ENCODE data around the gene MOCOS.

Gene MOCOS

GRCh38 chr18:36177913-36178312, 9.4 kb upstream of the MOCOS start:
- no peak for DNase-seq (ENCODE audit: low spot score)

GRCh38 chr18:36179562-36180355, 7.5 kb upstream of the MOCOS start:
- DNase-seq (ENCODE audit: low spot score): peak; percentile 41

- DNase-seq (ENCODE audit: low spot score): no peak
Observed at GRCh38 chr18:36181441-36181840, 5.9 kb upstream of the MOCOS start.

- DNase-seq (ENCODE audit: low spot score): no peak
Observed at GRCh38 chr18:36181898-36182506, 5.3 kb upstream of the MOCOS start.

- no peak for DNase-seq (ENCODE audit: low spot score)
Observed at GRCh38 chr18:36183033-36183432, 4.3 kb upstream of the MOCOS start.

- DNase-seq (ENCODE audit: low spot score): no peak
Observed at GRCh38 chr18:36183987-36184386, 3.3 kb upstream of the MOCOS start.

GRCh38 chr18:36185157-36185556, 2.1 kb upstream of the MOCOS start:
- DNase-seq (ENCODE audit: low spot score): no peak

GRCh38 chr18:36185901-36186460, 1.3 kb upstream of the MOCOS start:
- no peak for DNase-seq (ENCODE audit: low spot score)

- peak; percentile 48 for DNase-seq (ENCODE audit: low spot score)
Observed at GRCh38 chr18:36186461-36187192, 670 bp upstream of the MOCOS start.

- DNase-seq (ENCODE audit: low spot score): no peak
Observed at GRCh38 chr18:36187826-36188721, 777 bp downstream of the MOCOS start.

GRCh38 chr18:36188916-36189315, 1.6 kb downstream of the MOCOS start:
- DNase-seq (ENCODE audit: low spot score): no peak

GRCh38 chr18:36189486-36189885, 2.2 kb downstream of the MOCOS start:
- no peak for DNase-seq (ENCODE audit: low spot score)

GRCh38 chr18:36191286-36191685, 4.0 kb downstream of the MOCOS start:
- DNase-seq (ENCODE audit: low spot score): no peak

- DNase-seq (ENCODE audit: low spot score): no peak
Observed at GRCh38 chr18:36191711-36192110, 4.4 kb downstream of the MOCOS start.

GRCh38 chr18:36194600-36195315, 7.5 kb downstream of the MOCOS start:
- DNase-seq (ENCODE audit: low spot score): no peak

GRCh38 chr18:36195427-36196122, 8.3 kb downstream of the MOCOS start:
- no peak for DNase-seq (ENCODE audit: low spot score)

GRCh38 chr18:36196238-36196995, 9.1 kb downstream of the MOCOS start:
- DNase-seq (ENCODE audit: low spot score): no peak

- no peak for DNase-seq (ENCODE audit: low spot score)
Observed at GRCh38 chr18:36197511-36198166, 10.3 kb downstream of the MOCOS start.

- DNase-seq (ENCODE audit: low spot score): no peak
Observed at GRCh38 chr18:36199691-36200295, 12.5 kb downstream of the MOCOS start.

Measured in AG08396 (cell line).